ENCODE results near the gene OXCT1.

OXCT1 gene

DNA sequence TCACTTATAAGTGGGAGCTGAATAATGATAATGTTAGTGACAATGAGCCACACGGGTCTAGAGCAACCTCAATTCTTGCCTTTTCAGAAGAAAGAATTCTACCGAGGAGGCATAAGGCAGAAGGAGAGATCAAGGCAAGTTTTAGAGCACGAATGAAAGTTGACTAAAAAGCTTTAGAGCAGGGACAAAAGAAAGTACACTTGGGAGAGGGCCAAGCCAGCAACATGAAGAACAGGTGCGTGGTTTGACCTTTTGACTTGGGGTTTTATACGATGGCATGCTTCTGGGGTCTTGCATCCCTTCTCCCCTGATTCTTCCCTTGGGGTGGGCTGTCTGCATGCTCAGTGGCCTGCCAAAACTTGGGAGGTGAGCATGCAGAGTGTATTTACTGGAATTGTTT lies 12.5 kb upstream of the OXCT1 start:
- DNase-seq (ENCODE audit: extremely low read depth, low read depth): no peak
- TF ChIP-seq, protein P1, sequence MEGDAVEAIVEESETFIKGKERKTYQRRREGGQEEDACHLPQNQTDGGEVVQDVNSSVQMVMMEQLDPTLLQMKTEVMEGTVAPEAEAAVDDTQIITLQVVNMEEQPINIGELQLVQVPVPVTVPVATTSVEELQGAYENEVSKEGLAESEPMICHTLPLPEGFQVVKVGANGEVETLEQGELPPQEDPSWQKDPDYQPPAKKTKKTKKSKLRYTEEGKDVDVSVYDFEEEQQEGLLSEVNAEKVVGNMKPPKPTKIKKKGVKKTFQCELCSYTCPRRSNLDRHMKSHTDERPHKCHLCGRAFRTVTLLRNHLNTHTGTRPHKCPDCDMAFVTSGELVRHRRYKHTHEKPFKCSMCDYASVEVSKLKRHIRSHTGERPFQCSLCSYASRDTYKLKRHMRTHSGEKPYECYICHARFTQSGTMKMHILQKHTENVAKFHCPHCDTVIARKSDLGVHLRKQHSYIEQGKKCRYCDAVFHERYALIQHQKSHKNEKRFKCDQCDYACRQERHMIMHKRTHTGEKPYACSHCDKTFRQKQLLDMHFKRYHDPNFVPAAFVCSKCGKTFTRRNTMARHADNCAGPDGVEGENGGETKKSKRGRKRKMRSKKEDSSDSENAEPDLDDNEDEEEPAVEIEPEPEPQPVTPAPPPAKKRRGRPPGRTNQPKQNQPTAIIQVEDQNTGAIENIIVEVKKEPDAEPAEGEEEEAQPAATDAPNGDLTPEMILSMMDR (IDR thresholded peaks at IDR 0.05; ENCODE audit: low read depth, low read length): no peak

DNA sequence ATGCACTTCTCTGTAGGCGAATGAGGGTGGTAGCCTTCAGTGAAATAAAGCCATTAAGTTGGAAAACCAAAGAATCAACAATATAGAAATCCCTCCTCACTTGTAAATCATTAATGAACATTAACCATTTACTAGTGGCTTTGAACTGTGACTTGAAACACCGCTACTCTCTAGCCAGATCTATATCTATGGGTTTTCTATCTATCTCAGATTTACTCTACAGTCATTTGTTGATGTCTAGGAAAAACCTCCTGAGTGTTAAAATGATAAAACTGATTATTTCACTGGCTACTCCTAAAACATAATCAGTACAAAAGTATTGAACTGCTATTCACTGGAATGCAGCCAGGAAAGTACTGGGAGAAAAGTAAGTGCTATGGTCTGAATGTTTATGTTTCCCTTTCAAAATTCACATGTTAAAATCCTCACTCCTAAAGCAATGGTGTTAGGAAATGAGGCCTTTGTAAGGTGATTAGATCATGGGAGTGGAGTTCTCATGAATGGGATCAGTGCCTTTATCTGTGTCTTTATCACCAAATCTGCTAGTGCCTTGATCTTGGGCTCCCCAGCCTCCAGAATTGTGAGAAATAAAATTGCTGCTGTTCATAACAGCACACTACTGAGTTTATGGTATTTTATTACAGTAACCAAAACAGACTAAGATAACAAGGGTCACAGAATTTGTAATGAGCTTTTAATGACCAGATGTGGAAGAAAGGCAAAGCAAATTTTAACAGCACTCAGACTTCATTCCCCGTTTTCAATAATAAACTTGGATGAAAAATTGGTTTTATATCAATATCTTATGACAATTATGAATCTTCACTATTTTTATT lies 8.6 kb upstream of the OXCT1 start:
- TF ChIP-seq, protein P1 (IDR thresholded peaks at IDR 0.05; ENCODE audit: low read depth, low read length): no peak
- DNase-seq (ENCODE audit: extremely low read depth, low read depth): no peak

DNA sequence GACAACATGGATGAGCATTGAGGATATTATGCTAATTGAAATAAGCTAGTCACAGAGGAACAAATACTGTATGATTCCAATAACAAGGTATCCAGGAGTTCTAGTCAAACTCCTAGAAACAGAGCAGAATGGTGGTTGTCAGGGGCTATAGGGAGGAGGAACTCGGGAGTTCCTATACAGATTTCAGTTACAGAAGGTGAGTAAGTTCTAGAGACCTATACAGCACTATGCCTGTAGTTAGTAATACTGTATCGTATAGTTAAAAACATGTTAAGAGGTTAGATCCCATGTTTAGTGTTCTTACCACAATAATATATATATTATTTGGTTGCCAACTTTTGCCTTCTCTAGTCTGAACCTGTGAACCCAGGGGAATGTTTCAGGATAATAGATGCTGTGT lies 7.9 kb upstream of the OXCT1 start:
- no peak for DNase-seq (ENCODE audit: extremely low read depth, low read depth)
- TF ChIP-seq, protein P1 (IDR thresholded peaks at IDR 0.05; ENCODE audit: low read depth, low read length): no peak

DNA sequence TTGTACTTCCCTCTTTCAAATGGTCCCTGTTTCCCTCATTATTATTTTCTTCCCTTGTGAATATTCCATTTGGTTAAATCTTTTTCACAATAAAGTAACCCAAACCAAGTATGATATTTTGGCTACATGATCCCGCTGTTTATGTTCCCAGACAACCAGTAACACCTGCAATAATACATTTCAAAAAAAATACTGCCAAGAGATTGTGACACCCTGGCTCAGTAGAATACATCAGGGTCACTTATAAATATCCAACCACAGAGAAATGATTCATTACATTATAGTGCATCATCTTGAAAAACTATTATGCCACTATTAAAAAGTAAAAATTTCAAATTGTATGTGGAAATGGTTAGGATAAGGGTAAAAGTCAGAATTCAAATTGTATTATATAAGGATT lies 7.2 kb upstream of the OXCT1 start:
- TF ChIP-seq, protein P1 (IDR thresholded peaks at IDR 0.05; ENCODE audit: low read depth, low read length): no peak
- DNase-seq (ENCODE audit: extremely low read depth, low read depth): no peak

DNA sequence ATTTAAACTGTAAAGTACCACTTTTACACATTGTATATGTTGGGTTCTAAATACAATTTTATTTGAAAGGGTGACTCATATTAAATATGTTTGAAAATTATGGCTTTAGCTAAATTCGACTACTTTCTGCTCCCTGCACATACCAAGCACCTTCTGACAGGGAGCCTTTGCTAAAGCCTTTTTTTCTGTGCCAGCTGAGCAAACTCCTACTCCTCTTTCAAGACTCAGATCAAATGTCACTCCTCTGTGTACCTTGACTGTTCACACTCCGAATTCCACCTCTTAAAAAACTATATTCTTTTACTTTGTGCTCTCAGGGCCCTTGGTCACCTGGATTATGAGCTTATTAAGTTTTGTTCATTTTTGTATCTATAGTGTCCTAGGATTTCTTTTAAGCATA lies 6.5 kb upstream of the OXCT1 start:
- TF ChIP-seq, protein P1 (IDR thresholded peaks at IDR 0.05; ENCODE audit: low read depth, low read length): no peak
- DNase-seq (ENCODE audit: extremely low read depth, low read depth): no peak

DNA sequence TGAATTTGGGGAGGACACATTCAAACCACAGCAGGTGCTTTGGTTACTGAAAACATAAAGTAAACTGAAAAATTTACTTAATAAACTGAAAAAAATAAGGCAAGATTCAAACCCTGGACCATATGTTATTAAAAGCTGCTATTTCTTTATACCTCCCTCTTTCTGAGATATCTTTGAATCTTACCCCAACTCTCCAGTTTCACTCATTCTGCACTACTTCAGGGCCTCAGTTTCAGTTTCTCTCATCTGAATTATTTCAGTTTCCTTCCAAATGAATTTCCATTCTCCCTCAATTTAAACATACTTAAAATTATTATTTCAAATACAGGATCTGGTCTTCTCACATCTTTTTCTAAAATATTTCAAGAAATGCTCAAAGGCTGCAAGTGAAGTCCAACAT lies 4.9 kb upstream of the OXCT1 start:
- TF ChIP-seq, protein P1 (IDR thresholded peaks at IDR 0.05; ENCODE audit: low read depth, low read length): no peak
- no peak for DNase-seq (ENCODE audit: extremely low read depth, low read depth)

DNA sequence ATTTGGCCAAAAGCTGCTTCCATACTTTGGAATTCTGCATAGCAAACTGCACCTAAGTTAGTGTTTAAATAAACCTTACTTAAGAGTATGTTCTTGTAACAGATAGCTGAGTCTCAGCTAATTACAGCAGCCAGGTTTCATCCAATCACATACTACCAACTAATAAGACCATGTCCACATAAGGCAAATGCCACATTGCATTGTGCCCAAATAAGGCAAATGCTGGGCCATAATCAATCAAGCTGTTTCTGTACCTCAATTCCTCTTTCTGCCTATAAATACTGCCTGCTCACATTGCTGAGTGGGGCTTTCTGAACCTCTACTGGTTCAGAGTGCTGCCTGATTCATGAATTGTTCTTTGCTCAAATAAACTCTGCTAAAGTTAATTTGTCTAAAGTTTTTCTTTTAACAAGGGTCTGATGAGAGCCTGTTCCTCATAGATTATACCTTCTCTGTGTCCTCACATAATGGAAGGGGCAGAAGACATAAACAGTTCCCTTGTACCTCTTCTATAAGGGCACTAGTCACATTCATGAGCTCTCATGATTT lies 4.4 kb upstream of the OXCT1 start:
- DNase-seq (ENCODE audit: extremely low read depth, low read depth): no peak
- TF ChIP-seq, protein P1 (IDR thresholded peaks at IDR 0.05; ENCODE audit: low read depth, low read length): no peak

All from AG09319 (cell line).